HG03039 (cell line): ENCODE data around the gene TMEM238.

Experiments used
- ATAC-seq: cut with Tn5 transposase; IDR thresholded peaks from one replicate; pipeline ENCODE4 v1.9.1; 2021; ENCODE audit warnings: mild to moderate bottlenecking, moderate library complexity; ENCODE audit not compliant: unreplicated experiment

The TMEM238 gene

DNA sequence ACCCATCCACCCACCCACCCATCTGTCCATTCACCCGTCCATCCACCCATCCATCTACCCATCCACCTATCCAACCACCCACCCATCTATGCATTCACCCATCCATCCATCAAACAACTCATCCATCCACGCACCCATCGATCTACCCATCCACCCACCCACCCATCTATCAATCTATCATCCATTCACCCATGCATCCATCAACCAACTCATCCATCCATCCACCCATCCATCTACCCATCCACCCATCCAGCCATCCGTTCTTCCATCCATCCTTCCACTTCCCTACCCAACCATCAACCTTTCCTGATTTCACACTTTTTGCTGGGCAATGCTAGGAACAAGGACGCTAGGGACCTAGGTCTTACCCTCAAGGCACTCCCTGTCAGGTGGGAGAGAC, 2.1 kb downstream of the TMEM238 start:
- no peak for ATAC-seq

DNA sequence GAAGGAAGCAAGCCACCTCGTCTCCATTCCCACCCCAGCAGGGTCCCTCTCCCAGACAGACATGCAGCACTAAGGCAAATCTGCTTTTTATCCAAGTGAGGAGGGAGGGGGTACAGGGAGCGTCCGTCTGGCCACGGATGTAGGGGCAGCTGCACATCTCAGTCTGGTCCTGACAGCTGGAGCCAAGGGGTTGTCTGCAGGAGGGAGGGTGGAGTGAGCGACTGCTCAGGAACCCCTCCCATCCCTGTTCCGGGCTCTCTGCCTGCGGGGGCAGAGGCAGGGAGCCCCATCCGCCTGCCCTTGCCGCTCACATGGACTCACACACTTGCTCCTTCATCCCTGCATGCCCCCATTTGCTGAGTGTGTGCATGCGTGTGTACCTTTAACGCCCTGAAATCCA, 4.9 kb downstream of the TMEM238 start:
- no peak for ATAC-seq

DNA sequence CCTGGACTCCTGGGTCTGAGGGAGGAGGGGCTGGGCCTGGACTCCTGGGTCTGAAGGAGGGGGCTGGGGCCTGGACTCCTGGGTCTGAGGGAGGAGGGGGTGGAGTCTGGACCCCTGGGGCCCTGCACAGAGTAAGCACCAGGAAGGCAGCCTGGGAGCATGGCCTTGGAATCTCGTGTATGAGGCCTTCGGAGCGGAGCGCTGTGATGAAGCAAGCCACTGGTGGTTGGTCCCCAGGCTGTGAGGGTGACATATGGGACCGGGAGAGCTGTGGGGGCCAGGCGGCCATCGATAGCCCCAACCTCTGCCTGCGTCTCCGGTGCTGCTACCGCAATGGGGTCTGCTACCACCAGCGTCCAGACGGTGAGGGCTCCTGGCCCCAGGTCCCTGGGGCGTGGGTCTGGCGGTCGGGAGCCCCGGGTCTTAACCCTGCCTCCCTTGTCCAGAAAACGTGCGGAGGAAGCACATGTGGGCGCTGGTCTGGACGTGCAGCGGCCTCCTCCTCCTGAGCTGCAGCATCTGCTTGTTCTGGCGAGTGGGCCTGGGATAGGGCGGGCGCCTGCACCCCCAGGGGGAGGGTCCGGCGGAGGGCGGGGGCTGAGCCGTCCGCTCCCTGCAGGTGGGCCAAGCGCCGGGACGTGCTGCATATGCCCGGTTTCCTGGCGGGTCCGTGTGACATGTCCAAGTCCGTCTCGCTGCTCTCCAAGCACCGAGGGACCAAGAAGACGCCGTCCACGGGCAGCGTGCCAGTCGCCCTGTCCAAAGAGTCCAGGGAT, 6.5 kb downstream of the TMEM238 start:
- no peak for ATAC-seq

DNA sequence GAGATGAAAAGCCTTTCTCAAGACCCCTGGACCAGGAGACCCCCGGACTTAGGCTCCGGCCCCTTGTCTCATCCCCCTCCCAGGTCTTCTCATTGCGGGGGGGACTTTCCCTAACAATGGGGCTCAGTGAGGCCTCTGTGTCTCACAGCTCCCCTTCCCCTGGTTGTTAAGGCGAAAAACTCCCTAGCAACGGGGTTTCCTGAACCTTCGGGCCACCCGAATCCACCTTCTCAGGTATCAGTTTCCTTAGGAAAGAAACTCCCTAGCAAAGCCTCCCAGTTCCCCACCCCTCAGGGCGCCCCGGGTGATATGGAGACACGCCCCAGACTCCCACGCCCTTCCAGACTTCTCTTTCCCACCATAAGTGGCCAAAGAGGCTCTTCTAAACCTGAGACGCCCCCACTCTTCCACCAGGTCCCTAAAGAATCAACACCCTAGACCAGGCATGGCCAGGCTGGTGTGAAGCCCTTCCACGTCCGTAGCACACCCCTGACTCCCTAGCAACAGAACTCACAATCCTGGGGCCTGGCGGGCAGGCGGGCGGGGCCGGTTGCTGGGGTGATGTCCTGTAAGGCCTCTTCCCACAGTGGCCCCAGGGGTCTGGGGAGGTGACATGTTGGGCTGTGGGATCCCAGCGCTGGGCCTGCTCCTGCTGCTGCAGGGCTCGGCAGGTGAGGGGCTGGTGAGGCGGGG, 7.7 kb downstream of the TMEM238 start, which contains the start of gene TMEM190:
Gene TMEM190, plus strand, starts transcription at position 586 of the 693 bp plus-strand sequence. Its CDS starts 28 bp downstream, at position 614.
- no peak for ATAC-seq

DNA sequence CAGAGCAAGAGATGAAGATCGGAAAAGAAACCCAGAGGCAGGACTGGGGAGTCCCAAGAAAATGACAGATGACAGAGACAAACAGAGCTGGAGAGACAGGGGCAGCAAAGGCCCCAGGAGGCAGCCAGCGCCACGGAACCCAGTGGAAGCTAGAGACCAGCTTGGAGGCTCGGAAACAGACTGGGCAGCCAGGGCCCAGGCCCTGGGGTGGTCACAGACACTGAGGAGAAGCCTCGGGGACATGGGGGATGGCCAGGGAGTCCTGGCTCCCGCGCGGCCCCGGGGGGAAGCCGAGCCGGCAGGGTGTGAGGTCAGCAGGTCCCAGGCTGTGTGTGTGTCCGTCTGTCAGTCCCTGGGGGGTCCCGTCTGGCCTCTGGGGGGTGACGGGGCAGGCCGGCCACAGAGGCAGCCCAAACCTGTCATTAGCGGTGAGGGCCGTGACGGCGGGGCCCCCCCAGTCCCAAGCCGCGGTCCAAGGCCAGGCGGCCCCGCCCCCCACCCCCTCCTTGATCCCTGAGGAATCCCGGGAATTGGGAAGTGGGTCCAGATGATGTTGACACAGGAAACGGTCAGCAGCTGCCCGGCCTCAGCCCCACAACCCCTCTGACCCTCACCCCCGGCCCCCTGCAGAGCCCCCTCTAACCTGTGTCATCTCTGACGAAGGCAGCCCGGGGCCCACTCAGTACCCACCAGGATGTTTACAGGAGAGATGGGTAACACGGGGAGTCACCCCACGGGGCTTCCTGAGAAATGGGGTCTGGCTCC, 9.9 kb downstream of the TMEM238 start:
- no peak for ATAC-seq

DNA sequence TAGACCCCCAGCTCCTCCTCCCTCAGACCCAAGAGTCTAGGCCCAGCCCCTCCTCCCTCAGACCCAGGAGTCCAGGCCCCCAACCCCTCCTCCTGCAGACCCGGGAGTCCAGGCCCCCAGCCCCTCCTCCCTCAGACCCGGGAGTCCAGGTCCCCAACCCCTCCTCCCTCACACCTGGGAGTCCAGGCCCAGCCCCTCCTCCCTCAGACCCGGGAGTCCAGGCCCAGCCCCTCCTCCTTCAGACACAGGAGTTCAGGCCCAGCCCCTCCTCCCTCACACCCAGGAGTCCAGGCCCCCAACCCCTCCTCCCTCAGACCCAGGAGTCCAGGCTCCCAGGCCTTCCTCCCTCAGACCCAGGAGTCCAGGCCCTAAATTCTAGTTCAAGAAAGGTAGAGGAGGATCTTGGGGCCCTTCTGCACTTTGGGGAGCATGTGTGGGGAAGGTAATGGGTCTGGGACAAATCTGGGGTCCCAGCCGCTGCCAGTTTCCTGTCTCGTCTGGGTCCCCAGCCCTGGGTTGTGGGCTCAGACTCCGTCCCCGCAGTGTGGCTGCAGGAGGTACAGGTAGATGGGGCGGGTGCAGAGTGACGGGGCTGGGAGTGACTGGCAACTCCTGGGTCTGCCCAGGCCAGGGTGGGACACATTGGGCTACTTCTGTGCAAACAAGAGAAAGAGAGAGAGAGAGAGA, 10.6 kb downstream of the TMEM238 start:
- no peak for ATAC-seq

DNA sequence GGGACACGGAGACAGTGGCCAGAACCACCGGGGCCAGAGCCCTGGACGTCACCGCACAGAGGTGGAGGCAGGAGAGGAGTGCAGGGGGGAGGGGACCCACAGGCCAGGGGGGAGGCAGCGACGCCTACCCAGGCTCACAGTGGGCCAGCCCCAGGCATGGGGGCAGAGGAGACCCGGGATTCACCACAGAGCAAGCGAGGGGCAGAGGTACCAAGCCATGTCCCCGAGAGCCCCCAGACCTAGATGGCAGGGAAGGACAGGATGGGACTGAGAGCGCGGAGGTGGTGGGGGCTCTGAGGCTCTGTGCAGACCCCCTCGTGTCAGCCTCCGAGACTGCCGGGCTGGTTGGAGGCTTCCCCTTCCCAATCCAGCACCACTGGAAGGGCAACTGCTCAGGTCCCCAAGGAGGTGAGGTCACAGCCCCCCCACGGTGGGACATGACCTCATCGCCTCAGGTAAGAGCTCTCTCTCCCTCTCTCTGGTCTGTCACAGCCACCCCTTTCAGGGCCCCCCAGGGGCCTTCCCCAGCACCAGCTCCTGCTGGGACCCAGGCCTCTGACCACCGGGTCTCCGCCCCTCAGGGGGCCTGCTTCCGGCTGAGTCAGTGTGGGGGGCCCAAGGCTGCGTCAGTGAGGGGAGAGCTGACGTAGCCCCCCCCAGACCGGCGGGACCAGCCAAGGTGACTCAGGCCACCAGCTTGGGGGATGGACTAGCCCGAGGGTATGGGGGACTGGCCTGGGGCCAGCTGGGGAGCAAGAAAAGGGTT, 11.6 kb downstream of the TMEM238 start:
- ATAC-seq: no peak

DNA sequence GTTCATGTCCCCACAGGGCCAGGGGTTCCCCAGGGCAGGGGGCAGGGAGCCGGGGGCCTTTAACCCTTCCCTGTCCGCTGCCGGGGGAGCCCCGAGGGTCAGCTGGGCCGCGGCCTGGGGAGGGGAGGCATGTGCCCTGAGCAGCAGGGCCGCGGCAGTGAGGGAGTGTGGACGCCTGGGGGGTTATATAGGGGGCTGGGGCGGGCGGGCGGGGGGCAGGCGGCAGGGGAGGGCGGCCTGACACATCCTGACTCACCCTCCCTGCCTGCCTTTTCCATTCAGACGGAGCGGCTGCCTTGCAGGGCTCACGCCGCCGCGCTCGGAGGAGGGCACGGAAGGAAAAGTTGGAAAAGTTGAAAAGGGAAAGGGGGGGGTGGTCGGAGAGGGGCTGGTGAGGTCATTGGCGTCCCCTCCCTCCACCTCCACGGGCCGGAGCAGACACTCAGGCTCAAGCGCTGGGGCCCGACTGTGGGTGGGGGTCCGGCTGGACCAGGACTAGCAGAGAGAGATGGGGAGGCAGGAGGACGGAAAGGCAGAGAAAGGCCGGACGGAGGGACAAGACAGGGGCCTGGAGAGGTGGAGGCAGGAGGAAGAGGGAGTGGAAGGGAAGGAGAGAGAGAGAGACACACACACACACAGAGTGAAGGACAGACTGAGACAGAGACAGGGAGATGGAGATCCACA, 13.6 kb downstream of the TMEM238 start, which contains the start of gene IL11:
Gene IL11, minus strand, starts transcription at position 159 of the 684 bp plus-strand sequence. Its CDS starts 153 bp downstream, at position 6.
- ATAC-seq: no peak

DNA sequence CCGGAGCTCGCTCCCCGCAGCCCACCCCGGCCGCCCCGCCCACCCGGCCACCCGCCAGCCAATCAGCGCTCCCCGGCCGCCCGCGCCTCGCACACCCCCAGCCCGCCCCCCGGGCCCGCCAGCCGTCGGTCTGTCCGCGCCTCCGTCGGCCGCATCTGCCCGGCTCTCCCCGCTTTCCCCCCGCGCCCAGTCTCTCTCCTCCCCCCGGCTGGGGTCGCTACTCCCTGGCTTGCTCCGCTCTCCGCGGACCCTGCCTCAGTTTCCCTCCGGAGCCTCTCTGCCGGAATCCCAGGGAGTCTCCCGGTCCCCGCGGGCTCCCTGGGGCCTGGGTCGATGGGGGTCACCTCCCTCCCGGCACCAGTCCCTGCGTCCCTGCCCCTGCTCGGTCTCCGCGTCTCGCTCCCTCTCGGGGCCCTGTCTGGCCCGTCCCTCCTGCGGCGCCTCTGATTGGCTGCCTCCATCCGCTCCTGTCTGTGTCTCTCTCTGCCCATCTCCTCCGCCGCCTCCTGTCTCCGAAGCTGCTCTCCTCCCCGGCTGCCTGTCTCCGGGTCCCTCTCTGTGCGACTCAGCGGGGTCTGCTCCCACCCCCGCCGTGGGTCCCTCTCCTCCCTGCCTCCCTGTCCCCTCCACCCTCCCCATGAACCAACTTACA, 14.3 kb downstream of the TMEM238 start:
- no peak for ATAC-seq

DNA sequence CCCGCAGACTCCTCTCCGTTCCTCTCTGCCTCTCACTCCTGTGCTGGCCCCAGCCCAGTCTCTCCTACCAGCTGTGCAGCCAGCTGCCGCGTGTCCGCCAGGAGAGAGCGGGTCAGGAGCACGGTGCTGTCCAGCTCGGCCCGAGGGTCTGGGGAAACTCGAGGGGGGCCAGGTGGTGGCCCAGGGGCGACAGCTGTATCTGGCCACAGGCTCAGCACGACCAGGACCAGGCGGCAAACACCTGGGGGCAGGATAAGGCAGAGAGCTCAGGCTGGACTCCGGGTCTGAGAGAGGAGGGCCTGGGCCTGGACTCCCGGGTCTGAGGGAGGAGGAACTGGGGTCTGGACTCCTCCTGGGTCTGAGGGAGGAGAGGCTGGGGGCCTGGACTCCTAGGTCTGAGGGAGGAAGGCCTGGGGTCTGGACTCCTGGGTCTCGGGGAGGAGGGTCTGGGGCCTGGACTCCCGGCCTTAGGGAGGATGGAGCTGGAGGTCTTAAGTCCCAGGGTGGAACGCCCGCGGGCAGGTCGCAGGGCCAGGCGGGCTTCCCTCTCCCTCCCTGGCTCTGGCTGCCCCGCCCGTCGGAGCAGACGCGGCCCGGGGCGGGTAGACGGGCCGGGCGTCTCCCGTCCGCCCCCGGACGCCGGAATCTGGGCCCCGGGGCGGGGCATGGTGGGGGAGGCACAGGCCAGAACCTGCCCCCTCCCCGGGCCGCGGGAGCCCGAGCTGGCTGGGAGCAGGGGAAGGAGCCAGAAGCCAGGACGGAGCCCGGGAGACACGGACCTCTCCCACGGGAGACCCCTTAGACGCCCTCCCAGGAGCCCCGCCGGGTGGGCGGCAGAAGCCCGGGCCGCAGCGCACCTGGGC, 15.2 kb downstream of the TMEM238 start:
- no peak for ATAC-seq

DNA sequence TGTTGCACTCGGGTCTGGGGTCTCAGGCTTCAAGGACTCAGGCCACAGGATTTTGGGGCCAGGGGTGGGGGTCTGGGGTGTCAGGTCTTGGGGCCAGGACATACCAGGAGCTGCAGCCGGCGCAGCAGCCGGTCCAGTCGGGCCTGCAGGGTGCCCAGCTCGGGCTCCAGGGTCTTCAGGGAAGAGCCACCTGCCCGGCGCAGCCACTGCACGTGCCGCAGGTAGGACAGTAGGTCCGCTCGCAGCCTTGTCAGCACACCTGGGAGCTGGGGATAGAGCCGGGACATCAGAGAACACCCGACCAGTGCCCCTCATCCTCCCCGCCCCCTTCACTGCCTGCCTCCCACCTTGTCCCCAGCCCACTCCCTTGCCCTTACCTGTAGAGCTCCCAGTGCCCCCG, 16.0 kb downstream of the TMEM238 start:
- no peak for ATAC-seq

DNA sequence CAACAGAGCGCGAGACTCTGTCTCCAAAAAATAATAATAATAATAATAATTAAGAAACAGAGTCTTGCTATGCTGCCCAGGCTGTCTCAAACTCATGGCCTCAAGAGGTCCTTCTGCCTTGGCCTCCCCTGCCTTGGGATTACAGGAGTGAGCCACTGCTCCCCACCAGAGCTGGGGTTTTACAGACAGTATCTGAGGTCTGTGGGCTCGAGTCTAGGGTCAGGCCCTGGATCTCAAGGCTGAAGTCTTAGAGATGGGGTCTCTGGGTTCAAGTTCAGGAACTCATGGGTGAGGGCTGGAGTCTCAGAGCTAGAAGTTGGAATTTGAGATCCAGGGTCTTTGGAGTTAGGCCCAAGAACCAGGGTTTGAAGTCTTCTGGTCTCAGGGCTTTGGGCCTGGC, 17.3 kb downstream of the TMEM238 start:
- ATAC-seq: no peak

DNA sequence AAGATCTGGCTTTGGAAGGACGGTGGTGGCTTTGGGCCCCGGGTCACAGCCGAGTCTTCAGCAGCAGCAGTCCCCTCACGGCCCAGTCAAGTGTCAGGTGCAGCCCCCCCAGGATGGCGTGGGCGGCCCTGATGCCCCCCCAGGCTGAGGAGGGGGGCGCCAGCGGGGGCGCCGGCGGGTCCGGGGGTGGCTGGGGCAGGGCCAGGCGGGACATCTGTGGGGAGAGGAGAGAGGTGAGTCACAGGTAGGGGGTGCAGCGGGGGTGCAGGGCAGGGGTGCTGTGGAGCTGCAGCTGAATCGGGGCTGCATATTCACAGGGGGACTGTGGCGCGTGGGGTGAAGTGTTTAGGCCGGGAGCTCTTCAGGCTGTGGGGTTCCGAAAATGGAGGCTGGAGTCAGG, 18.1 kb downstream of the TMEM238 start:
- no peak for ATAC-seq

DNA sequence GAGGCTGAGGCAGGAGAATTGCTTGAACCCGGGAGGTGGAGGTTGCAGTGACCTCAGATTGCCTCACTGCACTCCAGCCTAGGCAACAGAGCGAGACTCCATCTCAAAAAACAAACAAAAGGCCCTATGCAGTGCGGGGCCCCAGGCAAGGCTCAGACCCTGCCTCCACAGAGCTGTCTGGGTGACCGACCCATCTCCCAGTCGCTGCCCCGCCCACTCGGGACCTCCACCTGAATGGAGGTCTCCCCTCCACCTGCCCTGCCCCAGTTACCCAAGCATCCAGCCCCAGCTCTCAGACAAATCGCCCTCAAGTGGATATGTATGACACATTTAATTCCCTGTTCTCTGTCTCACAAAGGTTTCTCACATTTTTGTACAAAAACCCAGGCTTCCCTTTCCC, 18.8 kb downstream of the TMEM238 start:
- no peak for ATAC-seq

DNA sequence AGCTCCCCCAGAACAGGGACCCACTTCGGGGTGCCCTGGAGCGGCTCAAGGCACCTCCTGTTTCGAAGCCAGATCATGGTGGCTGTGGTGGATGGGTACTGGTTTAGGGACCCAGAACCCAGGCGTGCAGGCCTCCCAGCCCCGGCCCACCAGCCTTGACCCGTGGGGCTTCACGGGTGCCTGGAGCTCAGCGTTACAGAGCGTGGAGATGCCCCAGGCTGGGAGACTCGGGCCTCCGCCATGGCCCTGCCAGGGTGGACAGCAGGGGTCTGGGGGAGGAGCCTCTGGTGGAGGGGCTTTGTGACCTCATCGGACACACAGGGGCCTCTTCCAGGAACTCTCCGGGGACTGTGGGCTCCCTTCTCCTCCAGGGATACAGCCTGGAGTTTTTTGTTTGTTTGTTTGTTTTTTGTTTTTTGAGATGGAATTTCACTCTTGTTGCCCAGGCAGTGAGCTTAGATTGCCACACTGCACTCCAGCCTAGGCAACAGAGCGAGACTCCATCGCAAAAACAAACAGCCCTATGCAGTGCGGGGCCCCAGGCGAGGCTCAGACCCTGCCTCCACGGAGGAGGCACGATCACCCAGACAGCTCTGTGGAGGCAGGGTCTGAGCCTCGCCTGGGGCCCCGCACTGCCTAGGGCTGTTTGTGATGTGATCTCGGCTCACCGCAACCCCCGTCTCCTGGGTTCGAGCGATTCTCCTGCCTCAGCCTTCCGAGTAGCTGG, 20.9 kb downstream of the TMEM238 start, which contains the start of gene GARIN5B:
Gene GARIN5B, minus strand, starts transcription at position 271 of the 727 bp plus-strand sequence. Its CDS starts 194 bp downstream, at position 77.
- no peak for ATAC-seq

DNA sequence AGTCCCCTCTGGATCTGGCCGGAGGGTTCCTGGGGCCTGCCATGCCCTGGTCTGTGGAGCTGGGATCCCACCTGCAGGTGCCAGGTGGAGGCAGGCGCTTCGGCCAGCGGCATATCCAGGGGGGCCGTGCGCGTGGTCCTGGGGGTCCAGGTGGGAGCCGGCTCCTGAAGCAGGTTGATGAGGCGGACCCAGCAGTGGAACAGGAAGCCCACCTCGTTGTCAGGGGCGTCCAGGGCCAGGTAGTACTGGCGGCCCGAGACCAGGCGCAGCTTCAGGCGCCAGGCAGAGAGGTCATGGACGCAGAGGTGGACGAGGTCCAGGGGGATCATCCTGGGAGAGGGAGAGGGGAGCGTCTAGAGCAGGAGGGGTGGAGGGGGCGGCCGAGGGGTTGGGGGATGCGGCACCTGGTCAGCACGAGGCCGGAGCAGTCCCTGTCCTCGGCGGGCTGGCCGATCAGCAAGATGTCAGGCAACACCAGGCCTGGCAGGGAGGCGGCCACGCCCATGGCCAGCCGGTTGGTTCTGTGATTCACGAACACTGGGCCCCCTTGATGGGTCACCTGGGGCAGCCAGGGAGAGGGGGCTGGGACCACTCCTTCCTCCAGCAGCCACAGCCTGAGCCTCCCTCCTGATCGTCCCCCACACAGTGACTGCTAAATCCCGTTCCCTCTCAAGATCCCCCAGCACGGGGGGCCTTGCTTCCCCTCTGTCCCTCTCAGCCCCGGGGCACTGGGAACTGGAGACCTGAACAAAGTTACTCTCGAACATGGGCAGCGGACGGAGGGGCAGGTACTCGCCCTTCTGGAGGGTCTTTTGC, 21.7 kb downstream of the TMEM238 start:
- ATAC-seq: no peak
